ENCODE data around the gene ASB5.

- TF ChIP-seq CTCF (conservative IDR thresholded peaks at IDR 0.05): no peak
- TF ChIP-seq ZFX (IDR thresholded peaks at IDR 0.05): no peak
These were observed 58.3 kb downstream of the ASB5 start for GRCh38 chr4:176210579-176211296.

Data from C4-2B (cell line).